Neuronal stem cell (in vitro differentiated cells): ENCODE measurements around the gene ARHGAP22.
A peak's percentile ranks its signal among the peaks of the same experiment; 100 is the strongest.

ENCODE experiments used
- DNase-seq: peaks from one replicate; pipeline ENCODE4 v3.0.0-alpha.2; 2013; ENCODE audit warnings: low spot score
- H2AFZ ChIP-seq: one replicate; pipeline ENCODE4 v1.6.1; 2013; ENCODE audit warnings: mild to moderate bottlenecking, low read length, inconsistent platforms
- H2AK5ac ChIP-seq: 2 replicates; pipeline ENCODE4 v1.6.1; 2013; ENCODE audit warnings: low read depth, mild to moderate bottlenecking, inconsistent platforms, low read length, moderate library complexity, mixed read lengths
- H2BK120ac ChIP-seq: 2 replicates; pipeline ENCODE4 v1.6.1; 2013; ENCODE audit warnings: low read depth, mild to moderate bottlenecking, inconsistent platforms, low read length, moderate library complexity, mixed read lengths
- H2BK12ac ChIP-seq: one replicate; pipeline ENCODE4 v1.6.1; 2013; ENCODE audit warnings: low read length, inconsistent platforms
- H2BK15ac ChIP-seq: 2 replicates; pipeline ENCODE4 v1.6.1; 2013; ENCODE audit warnings: mild to moderate bottlenecking, low read length, inconsistent platforms, mixed read lengths
- H2BK5ac ChIP-seq: one replicate; pipeline ENCODE4 v1.6.1; 2013; ENCODE audit warnings: inconsistent platforms, mild to moderate bottlenecking, low read length, moderate library complexity
- H3K14ac ChIP-seq: one replicate; pipeline ENCODE4 v1.6.1; 2013; ENCODE audit warnings: low read length, inconsistent platforms
- H3K18ac ChIP-seq: 2 replicates; pipeline ENCODE4 v1.6.1; 2013; ENCODE audit warnings: low read length, inconsistent platforms
- H3K23ac ChIP-seq: 2 replicates; pipeline ENCODE4 v1.6.1; 2013; ENCODE audit warnings: low read depth, mild to moderate bottlenecking, mixed read lengths, low read length, inconsistent platforms; ENCODE audit not compliant: poor library complexity
- H3K27ac ChIP-seq: replicated peaks from 3 replicates; pipeline ENCODE4 v1.5.1; 2013; ENCODE audit warnings: low read length, inconsistent platforms
- H3K27me3 ChIP-seq, 3 experiments: 2 replicates each; pipeline ENCODE4 v1.6.1; 2013; ENCODE audit warnings: low read length in 3 of 3, mild to moderate bottlenecking in 2 of 3, inconsistent platforms in 1 of 3, low read depth in 1 of 3, mixed read lengths in 1 of 3, moderate library complexity in 1 of 3; ENCODE audit not compliant: control insufficient read depth in 3 of 3, insufficient read depth in 3 of 3
- H3K36me3 ChIP-seq, 2 donors: replicated peaks in 1 of 2; 2 replicates each; pipeline ENCODE4 v1.6.1; 2013; ENCODE audit warnings: low read length in 2 of 2; ENCODE audit not compliant: control insufficient read depth in 2 of 2, insufficient read depth in 2 of 2
- H3K4ac ChIP-seq: 2 replicates; pipeline ENCODE4 v1.6.1; 2013; ENCODE audit warnings: inconsistent platforms, mild to moderate bottlenecking, low read length, moderate library complexity
- H3K4me1 ChIP-seq, 2 donors: 1 replicate in 1 of 2; 2 replicates in 1 of 2; pipeline ENCODE4 v1.6.1; 2013; ENCODE audit warnings: low read length in 2 of 2, low read depth in 1 of 2; ENCODE audit not compliant: control insufficient read depth in 2 of 2, insufficient read depth in 1 of 2
- H3K4me2 ChIP-seq: one replicate; pipeline ENCODE4 v1.6.1; 2013; ENCODE audit warnings: mild to moderate bottlenecking, low read length, inconsistent platforms; ENCODE audit not compliant: insufficient read depth, poor library complexity, severe bottlenecking
- H3K4me3 ChIP-seq, 2 donors: 2 replicates each; pipeline ENCODE4 v1.5.1; 2013; ENCODE audit warnings: low read length in 2 of 2, mild to moderate bottlenecking in 2 of 2, inconsistent platforms in 1 of 2, moderate library complexity in 1 of 2
- H3K79me1 ChIP-seq: one replicate; pipeline ENCODE4 v1.6.1; 2013; ENCODE audit warnings: low read depth, mild to moderate bottlenecking, inconsistent platforms, low read length, moderate library complexity
- H3K9ac ChIP-seq: one replicate; pipeline ENCODE4 v1.6.1; 2013; ENCODE audit warnings: mild to moderate bottlenecking, low read depth, low read length, inconsistent platforms; ENCODE audit not compliant: poor library complexity
- H3K9me3 ChIP-seq, 2 donors: replicated peaks in 1 of 2; 2 replicates each; pipeline versions ENCODE3 to v1.6.1; 2013; ENCODE audit warnings: low read length in 2 of 2, mild to moderate bottlenecking in 2 of 2, inconsistent platforms in 1 of 2, low read depth in 1 of 2, mixed read lengths in 1 of 2, moderate library complexity in 1 of 2; ENCODE audit not compliant: control insufficient read depth in 2 of 2, insufficient read depth in 1 of 2
- H4K8ac ChIP-seq: one replicate; pipeline ENCODE4 v1.6.1; 2013; ENCODE audit warnings: low read depth, mild to moderate bottlenecking, inconsistent platforms, low read length, moderate library complexity
- H4K91ac ChIP-seq: one replicate; pipeline ENCODE4 v1.6.1; 2013; ENCODE audit warnings: low read length, low read depth, mild to moderate bottlenecking, inconsistent platforms; ENCODE audit not compliant: poor library complexity
- WGBS, 2 donors: extraction: QIAGEN DNeasy Blood & Tissue Kit; methylation state at CpG; one replicate each; pipeline ENCODE4 v1.1.7; 2013; ENCODE audit warnings: missing lambda C conversion rate in 2 of 2, mixed read lengths in 1 of 2; ENCODE audit not compliant: insufficient read length in 2 of 2, insufficient replicate concordance in 1 of 2; ENCODE audit errors: extremely low coverage in 2 of 2; 5-methylcytosine and 5-hydroxymethylcytosine counted together

ARHGAP22 gene

DNA sequence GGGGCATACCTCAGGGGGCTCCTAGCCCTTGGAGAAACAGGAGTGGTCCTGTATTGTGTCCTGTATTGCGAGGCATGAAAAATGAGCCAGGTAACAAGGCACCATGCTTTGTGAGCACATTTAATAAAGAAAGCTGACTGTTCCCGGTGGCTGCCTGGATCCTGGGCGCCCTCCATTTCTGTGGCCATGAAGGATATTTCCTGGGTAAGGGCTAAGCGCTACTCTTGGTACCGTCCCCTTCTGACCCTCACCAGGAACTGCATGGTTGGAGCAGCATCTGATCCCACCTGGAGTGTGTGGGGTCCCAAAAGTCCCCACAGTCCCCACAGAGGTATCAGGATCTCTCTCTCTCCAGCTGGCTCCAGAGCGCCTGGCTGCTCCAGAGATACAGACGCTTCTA is 158.9 kb downstream of the ARHGAP22 start:
- Histone ChIP-seq H2AFZ (no peak overlapping the region), H2AK5ac (peak overlapping the region; percentile 28), H3K27me3 (no peaks in the 10 kb centered on the region), H3K27ac (no peak overlapping the region), H3K23ac (no peak overlapping the region), H3K4ac (no peak overlapping the region), H3K79me1 (no peaks in the 10 kb centered on the region), H3K4me2 (no peak overlapping the region), H4K8ac (no peak overlapping the region), H2BK15ac (no peak overlapping the region), H2BK5ac (peak overlapping the region; percentile 93), H4K91ac (no peak overlapping the region), H3K9me3 (no peaks in the 10 kb centered on the region), H3K9ac (no peak overlapping the region), H3K4me1 (peaks cover 0 to 16% of the 10 kb centered on the region in 2 donors), H2BK12ac (no peak overlapping the region), H3K4me3 (no peak overlapping the region), H2BK120ac (no peak overlapping the region), H3K14ac (no peak overlapping the region), H3K36me3 (peaks cover 0 to 2% of the 10 kb centered on the region in 2 donors), H3K18ac (peak overlapping the region; percentile 48)
- no CpG with 5 or more reads among the region's 7 CpGs for WGBS, 2 donors
- no peak for DNase-seq

DNA sequence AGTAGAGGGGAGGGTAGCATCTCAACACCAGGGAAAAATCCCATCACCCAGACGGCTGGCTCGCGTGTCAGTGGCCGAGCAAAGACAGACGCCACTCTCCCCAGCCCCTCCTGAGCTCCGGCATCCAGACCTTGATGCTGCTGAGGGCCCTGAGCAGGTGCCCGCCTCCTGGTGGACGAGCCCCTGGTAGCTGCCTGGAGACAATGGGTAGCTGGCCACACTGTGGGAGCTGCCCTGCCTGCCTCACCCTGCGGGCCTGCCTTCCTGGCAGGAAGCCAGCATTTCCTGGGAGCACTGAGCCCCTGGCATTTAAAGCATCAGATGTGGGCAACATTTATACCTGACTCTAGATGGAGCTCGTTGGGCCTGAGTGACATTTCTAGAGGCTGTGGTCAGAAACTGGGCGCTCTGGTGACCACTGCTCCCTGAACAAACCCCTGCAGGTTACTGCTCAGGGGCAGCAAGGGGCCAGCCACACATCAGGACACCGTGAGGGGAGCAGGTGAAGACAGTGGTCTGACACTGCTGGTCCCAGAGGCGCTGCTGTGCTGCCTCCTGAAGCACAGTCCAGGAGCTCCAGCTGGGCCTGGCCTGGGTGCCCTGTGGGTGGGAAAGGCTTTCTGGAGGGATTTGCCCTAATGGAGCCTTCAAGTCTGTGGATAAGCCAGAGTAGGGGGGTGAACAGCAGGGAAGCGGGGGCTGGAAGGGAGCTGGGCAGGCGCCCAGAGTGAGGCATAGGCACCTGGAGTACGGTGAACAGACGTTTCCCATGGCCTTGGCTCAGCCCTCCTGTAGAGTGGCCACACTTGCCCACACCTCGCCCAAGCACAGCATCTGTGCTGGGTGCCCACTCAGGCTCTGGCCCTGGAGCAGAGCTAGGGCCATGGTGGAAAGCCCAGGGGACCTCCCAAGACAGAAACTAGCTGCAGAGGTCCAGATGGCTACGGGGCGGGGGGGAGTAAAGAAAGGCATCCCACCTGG is 159.7 kb downstream of the ARHGAP22 start:
- no CpG with 5 or more reads among the region's 20 CpGs for WGBS, 2 donors
- Histone ChIP-seq H2AK5ac (peak overlapping the region; percentile 90), H3K36me3 (peaks cover 0 to 2% of the 10 kb centered on the region in 2 donors), H2BK15ac (peak overlapping the region; percentile 96), H3K18ac (peak overlapping the region; percentile 89), H3K4me1 (peaks cover 0 to 16% of the 10 kb centered on the region in 2 donors), H2AFZ (no peak overlapping the region), H2BK12ac (peak overlapping the region; percentile 91), H4K91ac (peak overlapping the region; percentile 81), H3K4me3 (peak overlapping the region in 1 of 2 donors; percentile 17), H2BK120ac (peak overlapping the region; percentile 69), H2BK5ac (peak overlapping the region; percentile 93), H3K9ac (peak overlapping the region; percentile 61), H3K4ac (peak overlapping the region; percentile 13), H4K8ac (no peak overlapping the region), H3K23ac (peak overlapping the region; percentile 82), H3K14ac (peak overlapping the region; percentile 84), H3K79me1 (no peaks in the 10 kb centered on the region), H3K27me3 (no peaks in the 10 kb centered on the region), H3K4me2 (no peak overlapping the region), H3K9me3 (no peaks in the 10 kb centered on the region), H3K27ac (no peak overlapping the region)
- no peak for DNase-seq

DNA sequence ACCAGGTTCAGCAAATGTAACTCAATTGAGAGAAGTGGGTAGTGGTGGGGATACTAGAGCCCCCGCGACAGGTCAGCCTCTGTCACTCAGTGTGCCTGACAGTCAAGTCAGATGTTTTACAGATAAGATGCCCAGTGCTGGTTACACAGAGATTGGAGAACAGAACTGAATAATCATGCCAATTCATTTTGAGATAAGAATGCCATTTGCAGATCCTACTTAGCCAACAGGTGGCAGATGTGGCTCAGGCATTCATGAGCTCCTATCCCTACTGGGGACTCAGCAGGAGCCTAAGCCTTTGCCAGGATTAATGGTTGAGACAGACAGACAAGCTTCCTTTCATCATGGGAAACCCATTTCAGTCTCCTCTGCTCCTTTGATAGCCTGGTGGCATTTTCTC is 160.6 kb downstream of the ARHGAP22 start:
- no peak overlapping the region for H2BK15ac ChIP-seq
- H3K27ac ChIP-seq = no peak overlapping the region
- no peak overlapping the region for H2BK5ac ChIP-seq
- H3K9me3 ChIP-seq = no peaks in the 10 kb centered on the region
- no peak overlapping the region for H4K91ac ChIP-seq
- no peak overlapping the region for H4K8ac ChIP-seq
- no peak overlapping the region for H3K9ac ChIP-seq
- H3K79me1 ChIP-seq = no peaks in the 10 kb centered on the region
- peaks cover 0 to 18% of the 10 kb centered on the region in 2 donors for H3K4me1 ChIP-seq
- H3K27me3 ChIP-seq = no peaks in the 10 kb centered on the region
- no peak overlapping the region for H3K23ac ChIP-seq
- H3K36me3 ChIP-seq = peaks cover 0 to 2% of the 10 kb centered on the region in 2 donors
- peak overlapping the region; percentile 28 for H3K4me2 ChIP-seq
- no peak overlapping the region for H3K4me3 ChIP-seq
- no CpG with 5 or more reads among the region's 2 CpGs for WGBS, 2 donors
- H2BK120ac ChIP-seq = no peak overlapping the region
- H3K18ac ChIP-seq = no peak overlapping the region
- no peak overlapping the region for H2AFZ ChIP-seq
- peak; percentile 29 for DNase-seq
- no peak overlapping the region for H3K4ac ChIP-seq
- H3K14ac ChIP-seq = no peak overlapping the region
- H2AK5ac ChIP-seq = no peak overlapping the region
- no peak overlapping the region for H2BK12ac ChIP-seq

DNA sequence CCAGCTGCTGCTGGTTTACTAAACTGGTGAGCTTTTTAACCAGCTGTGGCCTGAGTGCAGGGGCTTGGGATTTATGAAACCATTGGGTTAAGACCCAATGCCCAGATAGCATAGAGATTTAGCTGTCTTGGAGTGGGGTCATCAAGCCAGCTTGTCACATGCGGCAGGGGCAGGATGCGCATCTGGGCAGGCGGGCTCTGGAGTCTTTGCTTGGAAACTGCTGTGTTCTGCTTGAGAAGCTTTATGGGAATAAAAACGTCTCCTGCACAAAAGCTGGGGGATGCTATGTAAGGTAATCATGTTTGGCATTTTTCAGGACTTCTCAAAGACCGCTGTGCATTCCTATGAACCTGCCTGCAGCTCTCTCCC is 162.1 kb downstream of the ARHGAP22 start:
- Histone ChIP-seq H2AFZ (no peak overlapping the region), H4K91ac (no peak overlapping the region), H3K36me3 (peaks cover 2 to 5% of the 10 kb centered on the region in 2 donors), H3K27ac (no peak overlapping the region), H3K4me1 (peaks cover 0 to 18% of the 10 kb centered on the region in 2 donors), H3K23ac (no peak overlapping the region), H2BK5ac (no peak overlapping the region), H3K18ac (no peak overlapping the region), H2BK120ac (no peak overlapping the region), H2AK5ac (no peak overlapping the region), H3K9me3 (no peaks in the 10 kb centered on the region), H3K4me2 (no peak overlapping the region), H3K4me3 (no peak overlapping the region), H4K8ac (no peak overlapping the region), H2BK15ac (no peak overlapping the region), H3K14ac (no peak overlapping the region), H3K79me1 (no peaks in the 10 kb centered on the region), H3K27me3 (no peaks in the 10 kb centered on the region), H3K9ac (no peak overlapping the region), H2BK12ac (no peak overlapping the region), H3K4ac (no peak overlapping the region)
- WGBS, 2 donors = no CpG with 5 or more reads among the region's 5 CpGs
- no peak for DNase-seq
